Muscle of arm (tissue), 12 donors: ENCODE results near the gene KMT2C. TPM values are rescaled to one million over a fixed set of nuclear protein-coding genes. Genes with fewer than 3 reads are reported as not detected.
"Not testable (repeated sequence)": the region's sequence is repeated elsewhere in the genome, so short reads cannot be mapped to it uniquely, and the experiment has no call there.

ENCODE experiments used
- DNase-seq: peaks from one replicate; pipeline ENCODE4 v3.0.0-alpha.2; 2013
- polyA plus RNA-seq, 12 donors: library from polyadenylated mRNA; unstranded; fragments of 120-200 nt; gene quantifications; one replicate each; pipeline ENCODE4 v1.2.1, GENCODE V29; 2013; ENCODE audit not compliant: insufficient read length in 12 of 12

Gene KMT2C
- polyA plus RNA-seq, 12 donors: 29.5 to 165 (median 40.6) TPM

GRCh38 chr7:152208766-152209165 is 227.0 kb downstream of the KMT2C start:
- DNase-seq: not testable (repeated sequence)

GRCh38 chr7:152204417-152204816 is 231.4 kb downstream of the KMT2C start:
- not testable (repeated sequence) for DNase-seq

- no peak for DNase-seq
Observed at GRCh38 chr7:152203095-152203494, 232.7 kb downstream of the KMT2C start.

- no peak for DNase-seq
Observed at GRCh38 chr7:152202056-152202455, 233.7 kb downstream of the KMT2C start.

GRCh38 chr7:152200395-152200794 is 235.4 kb downstream of the KMT2C start:
- no peak for DNase-seq

- DNase-seq: no peak
Observed at GRCh38 chr7:152196391-152196790, 239.4 kb downstream of the KMT2C start.

GRCh38 chr7:152193880-152194279 is 241.9 kb downstream of the KMT2C start:
- no peak for DNase-seq

GRCh38 chr7:152189061-152189460 is 246.7 kb downstream of the KMT2C start:
- DNase-seq: no peak

- DNase-seq: no peak
Observed at GRCh38 chr7:152185558-152185957, 250.2 kb downstream of the KMT2C start.

GRCh38 chr7:152180587-152180986 is 255.2 kb downstream of the KMT2C start:
- no peak for DNase-seq

- no peak for DNase-seq
Observed at GRCh38 chr7:152180048-152180447, 255.8 kb downstream of the KMT2C start.

GRCh38 chr7:152178405-152179058 is 257.3 kb downstream of the KMT2C start:
- DNase-seq: no peak

- DNase-seq: no peak
Observed at GRCh38 chr7:152177681-152178404, 258.0 kb downstream of the KMT2C start.

- DNase-seq: no peak
Observed at GRCh38 chr7:152176797-152177196, 259.0 kb downstream of the KMT2C start.

- no peak for DNase-seq
Observed at GRCh38 chr7:152173372-152174070, 262.3 kb downstream of the KMT2C start.

GRCh38 chr7:152162287-152162686 is 273.5 kb downstream of the KMT2C start:
- DNase-seq: no peak

GRCh38 chr7:152161171-152161570 is 274.6 kb downstream of the KMT2C start:
- DNase-seq: no peak

- DNase-seq: no peak
Observed at GRCh38 chr7:152158801-152159587, 276.8 kb downstream of the KMT2C start.

- DNase-seq: no peak
Observed at GRCh38 chr7:152152267-152152666, 283.5 kb downstream of the KMT2C start.

GRCh38 chr7:152149363-152149762 is 286.4 kb downstream of the KMT2C start:
- DNase-seq: no peak

- no peak for DNase-seq
Observed at GRCh38 chr7:152148706-152149105, 287.1 kb downstream of the KMT2C start.

GRCh38 chr7:152145853-152146466 is 289.8 kb downstream of the KMT2C start:
- DNase-seq: peak; percentile 12
